ENCODE measurements around the gene ADPGK.

Gene ADPGK

DNA sequence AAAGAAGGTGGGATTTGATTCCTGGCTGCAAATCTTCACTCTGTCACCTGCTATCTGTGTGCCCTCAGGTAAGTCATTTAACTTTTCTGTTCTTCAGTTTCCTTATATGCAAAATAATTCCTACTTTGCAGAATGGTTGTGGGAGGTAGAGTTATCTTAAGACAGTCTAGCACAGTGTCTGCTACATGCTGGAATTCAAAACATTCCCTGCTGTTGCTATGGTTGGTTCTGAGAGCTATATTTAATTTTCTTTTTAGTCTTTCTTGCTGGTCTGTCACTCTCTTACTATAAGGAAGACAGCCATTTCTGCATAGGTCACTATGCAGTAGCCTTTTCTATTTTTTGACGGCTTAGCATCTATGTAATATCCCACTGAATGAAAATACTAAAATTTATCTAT, 4.0 kb upstream of the ADPGK start:
- no peak for DNase-seq

DNA sequence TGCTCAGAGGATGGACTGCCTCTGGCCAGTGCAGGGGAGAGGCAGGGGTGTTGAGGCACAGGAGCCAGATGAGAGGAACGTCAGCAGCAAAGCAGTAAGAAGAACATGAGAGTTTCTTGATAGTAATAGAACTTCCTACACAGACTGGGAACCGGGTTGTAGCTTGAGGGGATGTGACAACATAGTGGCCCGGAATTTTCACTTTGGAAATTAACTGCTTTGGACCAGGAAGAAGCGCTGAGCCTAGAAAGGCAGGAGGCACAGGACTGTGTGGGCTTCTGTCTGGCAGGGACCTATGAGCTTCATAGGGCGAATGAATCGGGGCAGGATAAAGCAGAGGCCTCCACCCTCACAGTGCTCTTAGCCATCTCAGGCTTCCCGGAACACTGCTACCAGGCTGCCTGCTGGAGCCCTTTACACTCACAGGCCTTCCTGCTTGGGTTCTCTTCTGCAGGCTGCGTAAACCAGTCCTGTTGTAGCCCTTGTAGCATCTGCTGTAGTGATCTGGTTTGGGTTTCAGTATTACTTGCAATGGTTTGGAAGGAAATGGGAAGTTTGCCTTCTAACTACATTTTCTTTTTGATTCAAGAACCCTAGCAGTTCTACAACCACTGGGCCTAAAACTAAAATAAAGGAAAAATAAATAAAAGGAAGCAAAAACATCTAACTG, 3.3 kb upstream of the ADPGK start:
- no peak for DNase-seq

DNA sequence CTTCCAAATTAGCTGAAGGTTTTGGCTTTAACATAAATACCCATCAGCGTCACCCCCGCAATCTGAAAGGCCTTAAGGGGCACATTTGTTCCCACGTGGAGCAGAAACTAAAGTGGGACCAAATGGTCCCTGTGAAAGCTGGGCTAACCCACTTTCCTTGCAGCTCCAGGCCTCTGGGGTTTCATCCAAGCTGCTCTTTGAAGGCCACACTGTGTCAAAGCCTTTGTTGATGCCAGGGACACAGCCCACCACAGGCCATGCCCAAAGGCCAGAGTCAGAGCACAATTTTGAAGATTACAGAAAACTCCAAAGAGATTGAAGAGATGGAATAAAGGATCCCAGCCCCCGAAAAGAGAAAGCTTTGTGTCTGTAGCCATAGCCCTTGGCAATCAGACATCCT, 2.7 kb upstream of the ADPGK start:
- DNase-seq: no peak

DNA sequence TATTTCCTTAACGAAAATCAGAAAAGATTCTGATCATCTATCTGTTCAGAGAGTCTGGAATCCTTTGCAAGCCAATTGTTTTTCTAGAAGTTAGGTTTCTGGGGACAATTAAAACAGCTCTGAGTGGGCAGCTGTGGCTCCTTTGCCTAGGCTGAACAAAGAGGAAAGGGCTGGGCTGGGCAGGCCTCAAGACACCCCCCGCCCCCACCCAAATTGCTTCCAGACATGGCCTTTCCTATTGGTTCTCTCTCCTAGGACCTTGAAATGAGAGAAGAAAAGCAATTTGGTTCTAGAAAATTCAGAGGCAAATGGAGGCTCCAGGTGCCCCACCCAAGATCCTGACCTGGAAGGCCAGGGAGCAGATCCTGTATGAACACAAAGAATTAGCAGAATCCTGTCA, 2.3 kb upstream of the ADPGK start:
- no peak for DNase-seq

DNA sequence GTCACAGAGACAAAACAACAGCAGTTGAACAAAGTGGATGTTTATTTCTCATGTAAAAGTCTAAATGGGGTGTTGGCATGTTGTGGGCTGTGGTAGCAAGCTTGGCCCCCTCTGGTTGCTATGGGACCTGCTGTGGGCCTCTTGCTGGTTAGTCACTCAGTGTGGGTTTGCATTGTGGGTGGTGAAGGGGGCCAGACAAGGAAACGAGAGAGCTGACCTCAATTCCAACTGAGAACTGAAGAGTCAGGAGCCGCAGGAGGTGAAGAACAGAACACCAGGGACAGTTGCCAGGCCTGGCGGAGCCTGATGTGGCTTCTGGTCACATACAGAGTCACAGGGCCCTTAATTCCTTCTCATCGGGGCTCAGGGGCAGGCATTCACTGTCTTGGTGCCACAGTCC, 1.9 kb upstream of the ADPGK start:
- peak; percentile 59 for DNase-seq

DNA sequence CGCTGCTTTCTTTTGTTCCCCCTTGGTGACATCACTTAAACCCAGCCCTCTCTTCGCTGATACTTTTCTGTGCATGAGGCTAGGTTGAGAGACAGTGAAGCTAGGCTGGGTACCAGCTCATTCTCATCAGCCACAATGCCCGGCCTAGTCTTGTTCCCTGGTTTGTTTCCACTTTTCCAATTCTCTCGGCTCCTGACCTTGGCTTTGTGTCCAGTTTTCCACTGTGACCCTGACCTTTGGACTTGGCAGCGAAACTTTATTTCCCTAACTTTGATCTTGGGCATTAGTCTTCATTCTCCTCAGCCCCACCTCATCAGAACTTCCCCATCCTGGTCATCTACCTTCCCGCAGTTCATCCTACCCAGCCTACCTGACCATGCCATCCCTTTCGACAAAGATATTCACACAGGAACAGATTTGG, 908 bp upstream of the ADPGK start:
- no peak for DNase-seq

DNA sequence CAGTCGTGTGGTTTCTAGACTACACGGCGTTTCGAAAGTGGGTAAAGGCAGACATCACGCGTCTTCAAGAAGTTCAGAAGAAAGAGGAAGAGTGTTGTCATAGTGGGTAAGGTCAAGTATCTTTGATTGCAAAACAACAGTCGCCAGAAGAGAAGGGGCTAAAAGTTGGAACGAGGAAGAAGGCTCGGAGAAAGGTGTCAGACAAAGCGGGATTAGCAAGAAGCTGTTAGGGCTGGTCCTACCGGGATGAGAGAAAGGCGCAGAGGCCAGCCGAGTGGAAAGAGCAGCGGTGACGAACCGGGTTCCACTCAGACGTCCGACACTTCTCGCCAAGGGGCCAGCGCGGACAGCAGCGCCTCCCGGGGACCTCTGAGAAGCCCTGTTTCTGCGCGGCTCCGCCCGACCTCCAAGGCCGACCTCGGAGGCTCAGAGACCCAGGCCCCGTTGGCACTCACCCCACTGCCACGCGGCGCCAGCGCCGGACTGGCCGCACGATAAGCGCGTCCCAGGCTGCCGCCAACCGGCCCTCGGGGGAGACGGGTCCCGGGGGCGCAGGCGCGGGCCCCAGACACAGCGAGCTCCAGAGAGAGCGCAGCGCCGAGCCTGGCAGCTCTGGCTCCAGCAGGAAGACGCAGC, 436 bp downstream of the ADPGK start:
- DNase-seq: peak; percentile 91

DNA sequence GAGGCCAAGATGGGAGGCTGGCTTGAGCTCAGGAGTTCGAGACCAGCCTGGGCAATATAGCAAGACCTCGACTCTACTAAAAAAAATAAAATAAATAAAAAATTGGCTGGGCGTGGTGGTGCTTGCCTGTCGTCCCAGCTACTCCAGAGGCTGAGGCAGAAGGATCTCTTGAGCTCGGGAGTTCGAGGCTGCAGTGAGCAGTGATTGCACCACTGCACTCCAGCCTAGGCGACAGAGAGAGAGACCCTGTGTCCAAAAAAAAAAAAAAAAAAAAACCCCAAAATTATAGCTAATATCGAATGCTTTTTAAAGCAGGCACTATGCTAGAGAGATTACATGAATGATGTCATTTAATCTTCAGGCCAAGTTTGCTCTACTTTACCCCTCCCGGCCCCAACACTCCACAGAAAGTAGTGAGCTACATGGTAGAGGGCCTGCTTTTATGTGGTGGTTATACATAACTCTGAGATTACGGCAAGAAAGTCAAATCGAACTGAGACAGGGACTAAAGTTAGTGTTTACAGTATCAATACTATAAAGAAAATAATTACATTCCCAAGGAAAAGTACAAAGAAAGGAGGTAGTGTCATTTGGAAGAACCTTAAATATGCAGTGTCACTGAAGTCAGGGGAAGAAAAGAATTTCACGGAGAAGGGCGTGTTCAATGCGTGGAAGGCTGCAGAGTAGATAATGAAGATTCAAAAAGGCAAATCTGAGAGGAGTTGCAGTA, 1.1 kb downstream of the ADPGK start:
- peak; percentile 43 for DNase-seq

DNA sequence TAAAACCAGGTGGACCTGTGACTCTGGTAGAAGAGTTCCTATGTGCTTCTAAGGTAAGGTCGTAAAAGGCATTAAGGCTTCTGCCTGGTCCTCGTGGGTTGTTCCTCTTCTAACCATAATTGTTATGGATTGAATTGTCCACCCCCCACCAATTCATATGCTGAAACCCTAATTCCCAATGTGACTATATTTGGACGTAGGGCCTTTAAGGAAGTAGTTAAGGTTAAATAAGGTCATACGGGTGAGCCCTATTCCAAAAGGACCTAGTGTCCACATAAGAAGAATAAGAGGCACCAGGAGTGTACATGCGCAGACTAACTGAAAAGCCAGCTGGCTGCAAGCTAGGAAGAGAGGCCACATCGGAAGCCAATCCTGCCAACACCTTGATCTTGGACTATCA, 1.9 kb downstream of the ADPGK start:
- DNase-seq: no peak

DNA sequence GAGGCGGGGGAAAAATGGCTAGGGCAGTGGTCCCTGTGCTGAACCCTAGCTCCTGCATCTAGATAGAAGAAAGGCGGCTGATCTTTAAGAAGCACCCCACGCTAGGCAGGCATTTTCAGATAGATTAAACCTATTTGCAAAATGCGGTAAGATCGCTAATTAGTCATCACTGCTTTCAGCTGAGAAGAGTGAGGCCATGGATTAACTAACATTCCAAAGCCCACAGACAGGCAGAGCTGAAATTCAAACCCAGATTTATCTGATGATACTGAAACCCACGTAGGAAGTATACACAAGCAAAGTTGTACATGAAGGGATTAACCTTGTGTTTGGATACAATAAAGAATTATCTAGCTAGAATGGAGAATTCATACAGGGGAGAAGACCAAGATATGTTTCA, 4.8 kb downstream of the ADPGK start:
- DNase-seq: no peak

DNA sequence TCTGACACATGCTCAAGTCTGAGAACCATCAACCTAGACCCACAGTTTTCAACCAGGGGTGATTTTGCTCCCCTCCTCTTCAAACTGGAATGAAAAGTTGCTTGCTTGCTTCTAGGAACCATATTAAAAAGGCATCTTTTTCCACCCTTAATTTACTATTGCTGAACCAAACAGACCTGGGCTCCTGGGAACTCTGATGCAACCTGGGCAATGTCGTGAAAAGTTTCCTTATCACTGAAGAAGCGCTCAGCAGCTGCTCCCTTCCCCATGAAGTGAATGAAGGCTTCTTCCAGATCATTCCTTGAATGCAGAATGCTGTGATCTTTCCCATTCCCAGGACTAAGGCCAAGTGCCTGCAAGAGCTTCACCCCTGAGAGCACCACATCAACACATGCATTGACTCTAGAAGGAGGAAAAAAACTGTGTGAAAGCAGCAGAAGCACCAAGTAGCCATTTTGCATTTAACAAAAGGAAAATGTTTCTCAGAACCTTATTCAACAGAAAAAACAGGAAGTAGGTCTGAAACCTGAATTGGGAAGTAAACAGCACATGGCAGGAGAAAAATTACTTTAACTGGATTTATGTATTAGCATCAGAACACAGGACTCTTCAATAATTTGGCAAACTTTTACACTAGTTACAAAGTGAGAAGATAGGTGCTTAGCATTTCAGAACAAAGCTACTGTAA, 8.7 kb downstream of the ADPGK start:
- peak; percentile 51 for DNase-seq

DNA sequence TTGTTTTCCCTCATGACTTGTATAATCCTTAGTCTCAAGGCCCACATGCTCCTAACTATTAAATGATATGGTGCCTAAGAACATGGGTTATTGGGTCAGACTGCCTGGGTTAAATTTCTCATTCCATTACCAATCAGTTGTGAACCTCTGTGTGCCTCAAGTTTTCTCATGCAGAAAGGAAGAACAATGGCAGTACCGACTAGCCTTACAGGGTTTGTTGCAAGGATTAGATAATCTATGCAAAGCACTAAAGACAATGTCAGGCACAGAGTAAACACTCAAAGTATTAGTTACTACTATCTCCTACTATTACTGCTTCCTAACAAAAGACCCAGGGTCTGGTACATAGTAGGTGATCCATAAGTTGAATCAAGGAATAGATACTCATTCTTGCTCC, 12.2 kb downstream of the ADPGK start:
- no peak for DNase-seq

DNA sequence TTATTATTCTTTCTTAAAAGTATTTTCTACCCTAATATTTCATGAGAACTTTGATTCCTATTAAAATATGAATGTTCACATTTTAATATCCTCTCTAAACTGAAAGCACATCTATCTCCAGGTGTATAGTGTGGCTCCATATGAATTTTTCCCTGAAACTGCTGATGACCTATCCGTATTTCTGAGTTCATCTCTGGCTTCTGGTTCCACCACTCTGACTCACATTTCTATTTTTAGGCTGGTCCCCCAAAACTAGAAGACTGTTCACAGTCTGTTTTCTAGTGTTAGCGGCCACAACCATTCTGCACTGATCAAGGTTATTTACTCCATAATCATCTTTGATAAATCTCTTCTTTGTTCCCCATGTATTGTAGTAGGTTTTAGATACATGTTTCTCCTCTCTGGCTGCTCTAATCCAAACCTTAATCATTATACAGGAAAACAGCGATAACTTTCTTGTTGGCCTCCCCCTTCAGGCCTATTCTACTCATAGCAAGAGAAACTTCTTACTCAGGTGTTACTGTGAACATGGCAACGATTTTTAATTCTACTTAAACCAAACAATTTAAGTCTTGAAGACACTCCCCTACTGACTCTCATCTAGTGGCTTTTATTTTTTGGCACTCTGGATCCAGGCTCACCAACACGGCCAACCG, 12.8 kb downstream of the ADPGK start:
- DNase-seq: no peak

DNA sequence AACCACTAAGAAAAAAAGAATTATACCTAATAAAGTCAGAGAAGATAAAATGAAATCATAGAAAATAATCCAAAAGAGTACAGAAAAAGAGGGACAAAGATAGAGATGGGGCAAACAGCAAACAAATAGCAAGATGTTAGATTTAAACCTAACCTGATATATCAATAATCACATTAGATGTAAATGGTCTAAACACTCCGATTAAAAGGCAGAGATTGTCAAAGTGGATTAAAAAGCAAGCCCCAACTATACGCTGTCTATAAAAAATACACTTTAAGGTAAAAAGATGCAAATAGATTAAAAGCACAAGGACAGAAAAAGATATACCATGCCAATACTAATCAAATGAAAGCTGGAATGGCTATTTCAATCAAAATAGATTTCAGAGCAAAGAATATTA, 16.8 kb downstream of the ADPGK start:
- DNase-seq: no peak

DNA sequence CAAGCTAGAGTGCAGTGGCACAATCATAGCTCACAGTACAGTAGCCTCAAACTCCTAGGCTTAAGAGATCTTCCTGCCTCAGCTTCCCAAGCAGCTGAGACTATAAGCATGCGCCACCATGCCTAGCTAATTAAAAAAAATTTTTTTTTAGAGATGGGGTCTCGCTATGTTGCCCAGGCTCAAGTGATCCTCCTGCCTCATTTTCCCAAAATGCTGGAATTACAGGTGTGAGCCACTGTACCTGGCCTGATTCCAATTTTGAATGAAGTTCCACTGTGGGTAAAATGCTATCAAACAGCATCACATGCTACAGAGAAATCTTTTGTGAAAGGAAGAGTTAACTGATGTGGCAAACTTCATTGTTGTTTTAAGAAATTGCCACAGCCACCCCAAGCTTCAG, 17.5 kb downstream of the ADPGK start:
- DNase-seq: no peak

DNA sequence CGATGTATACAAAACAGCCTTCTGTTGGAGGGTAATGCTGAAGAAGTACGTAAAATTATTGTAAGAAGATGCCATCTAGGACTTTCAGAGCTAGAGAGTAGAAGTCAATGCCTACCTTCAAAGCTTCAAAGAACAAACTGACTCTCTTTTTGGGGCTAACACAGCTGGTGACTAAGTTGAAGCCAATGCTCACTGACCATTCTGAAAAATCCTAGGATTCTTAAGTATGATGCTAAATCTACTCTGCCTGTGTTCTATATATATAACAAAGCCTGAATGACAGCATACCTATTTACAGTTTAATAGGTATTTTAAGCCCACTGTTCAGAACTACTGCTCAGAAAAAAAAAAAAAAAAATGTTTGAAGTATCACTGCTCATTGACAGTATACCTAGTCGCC, 18.9 kb downstream of the ADPGK start:
- no peak for DNase-seq

DNA sequence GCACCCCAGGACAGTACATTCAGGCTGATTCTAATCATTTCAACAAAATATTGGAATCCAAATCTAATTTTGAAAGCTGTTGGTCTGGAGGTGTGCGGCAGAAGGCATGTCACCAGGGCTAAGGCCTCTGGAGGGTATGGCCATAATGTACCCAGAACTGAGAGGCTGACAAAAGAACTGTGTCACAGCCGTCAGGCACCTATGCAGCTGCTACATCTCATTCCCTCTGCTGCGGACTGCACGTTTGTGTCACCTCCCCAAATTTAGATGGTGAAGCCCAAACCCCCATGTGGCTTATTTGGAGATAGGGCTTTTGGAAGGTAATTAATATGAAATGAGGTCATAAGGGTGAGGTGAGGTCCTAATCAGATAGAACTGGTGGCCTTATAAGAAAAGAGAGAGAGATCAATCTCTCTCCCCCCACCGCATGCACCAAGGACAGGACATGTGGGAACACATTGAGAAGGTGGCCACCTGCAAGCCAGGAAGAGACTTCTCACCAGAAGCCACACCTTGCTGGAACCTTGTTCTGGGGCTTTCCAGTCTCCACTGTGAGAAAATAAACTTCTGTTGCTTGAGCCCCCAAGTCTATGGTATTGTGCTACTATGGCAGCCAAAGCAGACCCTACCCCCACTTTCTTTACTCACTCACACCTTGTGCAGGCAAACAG, 22.8 kb downstream of the ADPGK start:
- DNase-seq: no peak

DNA sequence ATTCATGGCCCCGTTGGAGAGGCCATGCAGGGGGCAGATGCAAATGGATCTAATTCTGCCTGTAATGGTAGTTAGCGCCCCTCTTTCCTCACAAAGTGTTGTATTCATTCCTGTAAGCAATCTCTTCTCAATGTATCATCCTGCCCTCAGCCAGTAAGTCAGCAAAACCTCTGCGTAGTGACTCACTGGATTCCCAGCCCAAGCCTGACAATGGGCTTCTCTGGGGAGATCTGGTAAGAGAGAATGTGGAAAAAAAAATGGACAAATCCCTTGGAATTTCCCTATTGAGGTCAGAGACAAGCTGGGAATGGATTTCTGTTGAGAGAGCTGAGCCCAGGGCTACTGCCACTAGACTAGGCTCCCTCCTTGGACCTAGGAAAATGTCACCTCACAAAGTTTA, 25.4 kb downstream of the ADPGK start:
- no peak for DNase-seq

DNA sequence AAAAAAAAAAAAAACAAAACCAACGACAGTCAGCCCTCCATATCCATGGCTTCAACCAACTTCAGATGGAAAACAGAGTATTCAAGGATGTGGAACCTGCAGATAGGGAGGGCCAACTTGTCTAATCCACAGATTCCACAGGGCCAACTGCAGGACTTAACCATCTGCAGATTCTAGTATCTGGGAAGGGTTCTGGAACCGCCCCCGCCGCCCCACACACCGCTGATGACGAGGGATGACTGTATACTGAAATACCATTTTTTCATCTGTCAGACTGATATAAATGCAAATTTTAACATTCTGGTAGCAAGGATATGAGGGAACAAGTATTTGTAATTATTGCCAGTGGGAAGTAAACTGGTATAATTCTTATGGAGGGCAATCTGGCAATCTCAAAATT, 29.5 kb downstream of the ADPGK start:
- no peak for DNase-seq

DNA sequence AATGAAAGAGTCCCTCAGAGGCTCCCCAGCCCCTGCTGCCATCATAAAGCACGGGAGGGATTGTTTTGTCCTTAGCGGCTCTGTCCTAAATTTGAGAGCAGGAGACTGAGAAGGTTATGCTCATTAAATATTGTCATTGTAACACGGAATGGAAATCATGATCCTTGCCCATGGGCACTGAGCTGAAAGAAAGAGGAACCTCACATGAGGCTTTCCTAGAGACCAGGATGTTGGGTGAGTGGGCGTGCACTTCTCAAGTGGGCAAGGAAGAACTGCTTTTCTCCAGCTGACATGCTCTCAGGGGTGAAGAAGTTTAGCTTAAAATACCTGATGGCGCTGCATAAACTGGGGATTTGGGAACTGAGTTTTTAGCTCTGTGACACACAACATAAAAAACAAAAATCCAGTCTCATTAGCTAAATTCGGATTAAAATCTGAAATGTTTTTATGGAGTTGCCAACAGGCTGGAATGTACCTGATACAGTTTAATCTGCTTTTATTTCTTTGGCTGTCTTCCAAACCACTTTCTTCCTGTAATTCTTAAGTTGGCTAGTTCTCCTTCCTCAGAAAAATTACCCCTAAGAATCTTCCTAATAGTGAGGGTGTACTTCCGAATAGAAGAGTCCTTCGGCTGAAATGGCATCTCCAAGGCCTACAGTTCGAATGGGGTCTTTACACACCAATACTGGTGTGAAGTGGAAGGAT, 31.7 kb downstream of the ADPGK start:
- DNase-seq: peak; percentile 88

DNA sequence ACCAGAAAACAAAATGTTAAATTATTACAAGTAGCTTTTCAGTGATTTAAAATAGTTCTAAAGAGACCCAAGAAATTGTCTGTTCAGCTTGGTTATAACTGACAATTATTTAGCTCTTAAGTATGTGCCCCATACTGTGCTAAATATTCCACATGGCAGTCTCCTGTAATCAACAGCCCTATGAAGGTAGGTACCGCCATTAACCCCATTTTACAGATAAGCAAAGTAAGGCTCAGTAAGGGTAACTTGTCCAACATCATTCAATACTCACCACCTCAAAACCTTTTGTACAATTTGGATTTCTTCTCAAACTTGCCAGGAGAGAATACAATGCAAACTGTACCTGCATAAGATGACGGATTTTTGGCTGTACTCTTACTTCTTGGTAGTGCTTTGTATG, 33.9 kb downstream of the ADPGK start:
- no peak for DNase-seq

DNA sequence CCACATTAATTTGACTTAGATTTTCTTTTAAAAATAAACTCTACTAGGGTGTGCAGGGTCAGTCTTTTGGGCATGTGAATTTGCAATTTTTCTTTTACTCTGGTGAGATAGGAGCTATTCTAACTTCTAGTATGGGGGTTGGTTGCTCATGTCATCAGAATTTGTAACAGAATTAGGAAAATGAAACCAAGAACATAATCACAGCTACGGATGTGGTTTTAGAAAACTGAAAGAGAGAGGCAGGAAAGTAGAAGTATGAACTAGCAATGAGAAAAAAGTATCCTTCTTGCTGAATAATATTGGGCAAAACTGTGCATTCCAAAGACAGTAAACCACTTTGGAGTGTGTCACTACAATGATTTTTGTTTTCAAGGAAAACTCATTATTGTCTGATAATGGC, 43.3 kb downstream of the ADPGK start:
- DNase-seq: no peak
